Activated naive CD8-positive, alpha-beta T cell treated with anti-CD3 and anti-CD28 coated beads for 36 hours (primary cell): Measurements from ENCODE around the gene SPATA31D1. TPM values are rescaled to one million over a fixed set of nuclear protein-coding genes. Genes with fewer than 3 reads are reported as not detected.

Experiments
- total RNA-seq, 2 experiments: library from RNA; stranded (reverse); gene quantifications; one replicate each; pipeline ENCODE4 v1.2.3, GENCODE V29; 2021

The SPATA31D1 gene
- total RNA-seq, 2 experiments from 2014 or later: not detected

Other genes starting within 250 kb of the SPATA31D1 start
- gene SPATA31D4, start 60.3 kb upstream of the SPATA31D1 start, total RNA-seq: not detected
- gene SPATA31D3, start 45.3 kb upstream of the SPATA31D1 start, total RNA-seq: not detected